Measurements from ENCODE around the gene MUC20. TPM values are rescaled to one million over a fixed set of nuclear protein-coding genes. Genes with fewer than 3 reads are reported as not detected.
A peak's percentile ranks its signal among the peaks of the same experiment; 100 is the strongest.
"Not testable (repeated sequence)": the region's sequence is repeated elsewhere in the genome, so short reads cannot be mapped to it uniquely, and the experiment has no call there.

The MUC20 gene
- total RNA-seq, 1 donor from 2014 or later: 0.21 TPM

GRCh38 chr3:195686537-195687208 lies 34.1 kb upstream of the MUC20 start:
- not testable (repeated sequence) for H3K9me3 Mint-ChIP-seq (ENCODE audit: unreplicated experiment); DNase-seq (ENCODE audit: low spot score); H3K4me3 Mint-ChIP-seq (ENCODE audit: unreplicated experiment); H3K27ac Mint-ChIP-seq (ENCODE audit: unreplicated experiment); H3K27me3 Mint-ChIP-seq (ENCODE audit: unreplicated experiment); H3K4me1 Mint-ChIP-seq (ENCODE audit: unreplicated experiment)
- peaks cover 20% of the 10 kb centered on the region for H3K36me3 Mint-ChIP-seq (ENCODE audit: low read depth, unreplicated experiment)

- H3K27me3 Mint-ChIP-seq (ENCODE audit: unreplicated experiment); DNase-seq (ENCODE audit: low spot score); H3K9me3 Mint-ChIP-seq (ENCODE audit: unreplicated experiment); H3K4me1 Mint-ChIP-seq (ENCODE audit: unreplicated experiment): not testable (repeated sequence)
- peak overlapping the region; percentile 67 for H3K27ac Mint-ChIP-seq (ENCODE audit: unreplicated experiment)
- peaks cover 20% of the 10 kb centered on the region for H3K36me3 Mint-ChIP-seq (ENCODE audit: low read depth, unreplicated experiment)
- H3K4me3 Mint-ChIP-seq (ENCODE audit: unreplicated experiment): peak overlapping the region; percentile 80
These were observed 33.5 kb upstream of the MUC20 start for GRCh38 chr3:195687209-195687760.

- DNase-seq (ENCODE audit: low spot score); H3K4me3 Mint-ChIP-seq (ENCODE audit: unreplicated experiment); H3K9me3 Mint-ChIP-seq (ENCODE audit: unreplicated experiment); H3K4me1 Mint-ChIP-seq (ENCODE audit: unreplicated experiment); H3K27me3 Mint-ChIP-seq (ENCODE audit: unreplicated experiment); H3K27ac Mint-ChIP-seq (ENCODE audit: unreplicated experiment): not testable (repeated sequence)
- peaks cover 15% of the 10 kb centered on the region for H3K36me3 Mint-ChIP-seq (ENCODE audit: low read depth, unreplicated experiment)
These were observed 32.2 kb upstream of the MUC20 start for GRCh38 chr3:195688471-195689183.

- H3K36me3 Mint-ChIP-seq (ENCODE audit: low read depth, unreplicated experiment); H3K27me3 Mint-ChIP-seq (ENCODE audit: unreplicated experiment); H3K27ac Mint-ChIP-seq (ENCODE audit: unreplicated experiment); H3K4me1 Mint-ChIP-seq (ENCODE audit: unreplicated experiment); DNase-seq (ENCODE audit: low spot score); H3K9me3 Mint-ChIP-seq (ENCODE audit: unreplicated experiment); H3K4me3 Mint-ChIP-seq (ENCODE audit: unreplicated experiment): not testable (repeated sequence)
These were observed 31.4 kb upstream of the MUC20 start for GRCh38 chr3:195689184-195690070.

- DNase-seq (ENCODE audit: low spot score): no peak
- H3K36me3 Mint-ChIP-seq (ENCODE audit: low read depth, unreplicated experiment): peaks cover 7% of the 10 kb centered on the region
- H3K27me3 Mint-ChIP-seq (ENCODE audit: unreplicated experiment): no peaks in the 10 kb centered on the region
- no peaks in the 10 kb centered on the region for H3K9me3 Mint-ChIP-seq (ENCODE audit: unreplicated experiment)
- H3K4me3 Mint-ChIP-seq (ENCODE audit: unreplicated experiment): no peak overlapping the region
- no peak overlapping the region for H3K27ac Mint-ChIP-seq (ENCODE audit: unreplicated experiment)
- no peak for TF ChIP-seq CTCF (IDR thresholded peaks at IDR 0.05; ENCODE audit: unreplicated experiment)
- no peaks in the 10 kb centered on the region for H3K4me1 Mint-ChIP-seq (ENCODE audit: unreplicated experiment)
These were observed 29.8 kb upstream of the MUC20 start for GRCh38 chr3:195690951-195691350.

GRCh38 chr3:195691596-195692353 lies 29.0 kb upstream of the MUC20 start:
- not testable (repeated sequence) for H3K9me3 Mint-ChIP-seq (ENCODE audit: unreplicated experiment); H3K27me3 Mint-ChIP-seq (ENCODE audit: unreplicated experiment); H3K4me3 Mint-ChIP-seq (ENCODE audit: unreplicated experiment); H3K4me1 Mint-ChIP-seq (ENCODE audit: unreplicated experiment); H3K27ac Mint-ChIP-seq (ENCODE audit: unreplicated experiment); DNase-seq (ENCODE audit: low spot score); H3K36me3 Mint-ChIP-seq (ENCODE audit: low read depth, unreplicated experiment)

- Mint-ChIP-seq H3K4me3 (ENCODE audit: unreplicated experiment) (no peak overlapping the region), H3K4me1 (ENCODE audit: unreplicated experiment) (peaks cover under 1% of the 10 kb centered on the region), H3K36me3 (ENCODE audit: low read depth, unreplicated experiment) (peaks cover 5% of the 10 kb centered on the region), H3K9me3 (ENCODE audit: unreplicated experiment) (no peaks in the 10 kb centered on the region), H3K27me3 (ENCODE audit: unreplicated experiment) (peaks cover under 1% of the 10 kb centered on the region), H3K27ac (ENCODE audit: unreplicated experiment) (no peak overlapping the region)
- DNase-seq (ENCODE audit: low spot score): no peak
- no peak for TF ChIP-seq CTCF (IDR thresholded peaks at IDR 0.05; ENCODE audit: unreplicated experiment)
These were observed 28.5 kb upstream of the MUC20 start for GRCh38 chr3:195692354-195692685.

Measured in endothelial cell (in vitro differentiated cells).